Upper lobe of left lung (tissue), 6 donors: Measurements from ENCODE around the gene GPR42. TPM values are rescaled to one million over a fixed set of nuclear protein-coding genes. Genes with fewer than 3 reads are reported as not detected.

Experiments
- ATAC-seq, 2 donors: fragments of 200-7000 bp; cut with Tn5 transposase; one replicate each; pipeline ENCODE4 v1.9.1; 2022; ENCODE audit warnings: mild to moderate bottlenecking in 2 of 2, moderate library complexity in 2 of 2; ENCODE audit not compliant: low FRiP score in 2 of 2
- DNase-seq, 2 donors: peaks; one replicate each; pipeline ENCODE4 v3.0.0-alpha.2; 2019 to 2020
- H3K27ac ChIP-seq, 4 donors: fragments of 200-600 bp; sonication (generic); one replicate each; pipeline ENCODE4 v1.5.1; 2016 to 2019
- H3K27me3 ChIP-seq, 4 donors: fragments of 200-600 bp; sonication (generic); one replicate each; pipeline ENCODE4 v1.5.1; 2017 to 2019
- H3K36me3 ChIP-seq, 4 donors: fragments of 200-600 bp; sonication (generic); one replicate each; pipeline ENCODE4 v1.5.1; 2016 to 2019
- H3K4me1 ChIP-seq, 4 donors: fragments of 200-600 bp; sonication (generic); one replicate each; pipeline ENCODE4 v1.5.1; 2018 to 2019
- H3K4me3 ChIP-seq, 4 donors: fragments of 200-600 bp; sonication (generic); one replicate each; pipeline ENCODE4 v1.5.1; 2017 to 2019; ENCODE audit warnings: mild to moderate bottlenecking in 2 of 4, moderate library complexity in 1 of 4
- H3K9me3 ChIP-seq, 4 donors: fragments of 200-600 bp; sonication (generic); one replicate each; pipeline ENCODE4 v1.5.1; 2018 to 2019
- CTCF ChIP-seq, 6 experiments: fragments of 450-650 bp in 4 of 6; fragments of 200-600 bp in 2 of 6; sonication (generic) in 2 of 6; IDR thresholded peaks; one replicate each; pipeline ENCODE4 v1.5.1; 2016 to 2019; ENCODE audit warnings: antibody characterized with exemption in 6 of 6
- EP300 ChIP-seq, 4 donors: sonication (generic); formaldehyde crosslinking; IDR thresholded peaks; one replicate each; pipeline ENCODE4 v1.5.1; 2017; ENCODE audit warnings: antibody characterized with exemption in 4 of 4, control low read depth in 2 of 4
- POLR2A ChIP-seq, 4 donors: fragments of 450-650 bp; IDR thresholded peaks; one replicate each; pipeline ENCODE4 v1.5.1; 2016 to 2017; ENCODE audit warnings: antibody characterized with exemption in 4 of 4, mild to moderate bottlenecking in 2 of 4
- POLR2AphosphoS5 ChIP-seq, 2 donors: sonication (generic); formaldehyde crosslinking; IDR thresholded peaks; one replicate each; pipeline ENCODE4 v1.5.1; 2017; ENCODE audit warnings: antibody characterized with exemption in 2 of 2
- WGBS, 2 donors: methylation state at CpG; one replicate each; pipeline ENCODE4 v1.1.5; 2017 to 2018; 5-methylcytosine and 5-hydroxymethylcytosine counted together
- total RNA-seq, 6 donors: library from RNA; depleted of rRNA in 4 of 6; stranded (reverse); fragments of >200 nt in 4 of 6; gene quantifications; one replicate each; pipeline versions ENCODE4 v1.1.0 to v1.2.1, GENCODE V29; 2016 to 2021
- donor health status: DM: no; HTN: no; CAD: no; lungs with moderate emphysema.
- donor health status: DM: no; HTN: yes; CAD: no; lungs with severe emphysema.

The GPR42 gene
- total RNA-seq, 6 donors from 2014 or later = 0.14 to 0.17 TPM; not detected in 4

GRCh38 chr19:35336166-35336955, 34.5 kb upstream of the GPR42 start:
- no peak for ATAC-seq
- Histone ChIP-seq H3K9me3 (no peaks in the 10 kb centered on the region), H3K4me3 (no peak overlapping the region), H3K4me1 (no peaks in the 10 kb centered on the region), H3K27ac (no peak overlapping the region), H3K27me3 (no peaks in the 10 kb centered on the region), H3K36me3 (no peaks in the 10 kb centered on the region)
- WGBS, 2 donors = 86 to 87% methylated on average over 21 of the region's 21 CpGs
- TF ChIP-seq EP300 (IDR thresholded peaks at IDR 0.05) (no peak), CTCF (IDR thresholded peaks at IDR 0.05) (no peak), POLR2AphosphoS5 (IDR thresholded peaks at IDR 0.05) (no peak), POLR2A (IDR thresholded peaks at IDR 0.05) (no peak)
- no peak for DNase-seq

DNA sequence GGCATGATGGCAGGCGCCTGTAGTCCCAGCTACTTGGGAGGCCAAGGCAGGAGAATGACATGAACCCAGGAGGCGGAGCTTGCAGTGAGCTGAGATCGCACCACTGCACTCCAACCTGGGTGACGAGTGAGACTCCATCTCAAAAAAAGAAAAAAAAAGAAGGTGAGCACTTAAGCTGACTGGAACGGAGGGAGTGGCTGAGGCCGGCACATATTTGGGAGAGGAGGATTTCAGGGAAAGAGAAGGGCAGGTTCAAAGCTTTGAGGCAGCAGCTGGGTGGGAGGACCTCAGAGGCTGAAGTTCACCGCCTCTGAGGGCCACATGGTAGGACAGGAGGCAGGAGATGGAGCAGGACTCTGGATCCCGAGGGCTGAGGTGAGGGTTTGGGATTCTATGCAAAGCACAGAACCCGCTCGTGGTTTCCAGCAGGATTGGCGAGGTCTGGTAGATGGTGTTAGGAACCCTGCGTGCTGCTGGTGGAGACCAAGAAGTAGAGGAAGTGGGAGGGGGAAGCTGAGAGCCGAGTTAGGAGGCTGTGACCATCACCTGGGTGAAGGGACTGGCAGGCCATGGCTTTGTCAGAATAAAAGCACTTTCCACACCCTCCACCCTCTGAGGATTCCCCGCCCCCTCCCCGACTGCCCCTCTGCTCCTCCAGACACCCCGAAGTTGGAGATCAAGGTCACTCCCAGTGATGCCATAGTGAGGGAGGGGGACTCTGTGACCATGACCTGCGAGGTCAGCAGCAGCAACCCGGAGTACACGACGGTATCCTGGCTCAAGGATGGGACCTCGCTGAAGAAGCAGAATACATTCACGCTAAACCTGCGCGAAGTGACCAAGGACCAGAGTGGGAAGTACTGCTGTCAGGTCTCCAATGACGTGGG, 33.5 kb upstream of the GPR42 start:
- DNase-seq = no peak
- Histone ChIP-seq H3K36me3 (no peaks in the 10 kb centered on the region), H3K4me3 (no peak overlapping the region), H3K9me3 (no peaks in the 10 kb centered on the region), H3K27ac (no peak overlapping the region), H3K27me3 (no peaks in the 10 kb centered on the region), H3K4me1 (no peaks in the 10 kb centered on the region)
- WGBS, 2 donors = 75 to 86% methylated on average over 21 to 25 of the region's 25 CpGs
- TF ChIP-seq POLR2AphosphoS5 (IDR thresholded peaks at IDR 0.05) (no peak), EP300 (IDR thresholded peaks at IDR 0.05) (no peak), POLR2A (IDR thresholded peaks at IDR 0.05) (no peak), CTCF (IDR thresholded peaks at IDR 0.05) (no peak)
- ATAC-seq = no peak

- no peaks in the 10 kb centered on the region for H3K36me3 ChIP-seq
- no peaks in the 10 kb centered on the region for H3K9me3 ChIP-seq
- no peak for TF ChIP-seq CTCF (IDR thresholded peaks at IDR 0.05)
- TF ChIP-seq POLR2AphosphoS5 (IDR thresholded peaks at IDR 0.05) = no peak
- no peak for TF ChIP-seq POLR2A (IDR thresholded peaks at IDR 0.05)
- TF ChIP-seq EP300 (IDR thresholded peaks at IDR 0.05) = no peak
- DNase-seq = no peak
- no peaks in the 10 kb centered on the region for H3K4me1 ChIP-seq
- ATAC-seq = no peak
- no peaks in the 10 kb centered on the region for H3K27me3 ChIP-seq
- 83 to 86% methylated on average over 5 to 12 of the region's 13 CpGs for WGBS, 2 donors
- H3K4me3 ChIP-seq = no peak overlapping the region
- no peak overlapping the region for H3K27ac ChIP-seq
Measured at GRCh38 chr19:35337984-35338296, 32.9 kb upstream of the GPR42 start.

DNA sequence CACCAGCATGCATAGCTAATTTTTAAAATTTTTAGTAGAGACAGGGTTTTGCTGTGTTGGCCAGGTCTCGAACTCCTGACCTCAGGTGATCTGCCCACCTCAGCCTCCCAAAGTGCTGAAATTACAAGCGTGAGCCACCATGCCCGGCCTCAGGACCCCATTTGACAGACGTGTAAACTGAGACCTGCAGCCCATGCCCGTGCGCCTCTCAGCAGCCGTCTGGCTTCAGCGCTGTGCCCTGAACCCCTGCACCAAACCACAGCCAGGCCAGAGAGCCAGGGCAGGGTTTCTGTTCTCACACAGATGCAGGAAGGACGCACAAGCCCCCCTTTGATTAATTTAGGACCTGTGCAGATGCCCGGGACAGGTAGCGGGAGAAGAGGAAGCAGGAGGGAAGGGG, 30.4 kb upstream of the GPR42 start:
- H3K4me1 ChIP-seq = no peaks in the 10 kb centered on the region
- no peak for ATAC-seq
- no peaks in the 10 kb centered on the region for H3K9me3 ChIP-seq
- no peaks in the 10 kb centered on the region for H3K36me3 ChIP-seq
- WGBS, 2 donors = 88% methylated on average over 8 to 11 of the region's 11 CpGs
- TF ChIP-seq EP300 (IDR thresholded peaks at IDR 0.05) (no peak), POLR2A (IDR thresholded peaks at IDR 0.05) (no peak), CTCF (IDR thresholded peaks at IDR 0.05) (no peak), POLR2AphosphoS5 (IDR thresholded peaks at IDR 0.05) (no peak)
- no peak for DNase-seq
- H3K27ac ChIP-seq = no peak overlapping the region
- H3K27me3 ChIP-seq = no peaks in the 10 kb centered on the region
- no peak overlapping the region for H3K4me3 ChIP-seq
